GM18868 (cell line): ENCODE data around the gene LAMA2.
A peak's percentile ranks its signal among the peaks of the same experiment; 100 is the strongest.

Experiments
- ATAC-seq: cut with Tn5 transposase; IDR thresholded peaks from one replicate; pipeline ENCODE4 v1.9.1; 2021; ENCODE audit warnings: mild to moderate bottlenecking, moderate library complexity; ENCODE audit not compliant: unreplicated experiment

The LAMA2 gene

GRCh38 chr6:129344379-129344778 is 461.4 kb downstream of the LAMA2 start:
- no peak for ATAC-seq

DNA sequence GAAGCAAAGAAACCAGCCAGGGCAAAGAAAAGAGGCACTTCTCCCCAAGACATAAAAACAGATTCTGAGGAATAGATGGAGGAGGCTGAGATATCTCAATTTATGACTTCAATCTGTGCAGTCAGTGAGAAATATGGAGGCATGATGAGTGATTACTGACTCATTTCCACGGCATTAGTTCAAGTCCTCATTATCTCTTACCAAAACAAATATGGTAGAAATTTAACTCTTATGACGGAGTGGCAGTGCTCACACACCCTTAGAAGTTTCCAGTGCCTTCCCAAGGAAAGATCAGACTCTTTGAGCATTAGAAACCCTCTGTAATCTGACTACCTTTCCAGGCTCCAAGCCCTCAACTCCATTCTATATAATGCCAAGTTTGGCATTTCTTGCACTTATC is 463.0 kb downstream of the LAMA2 start:
- no peak for ATAC-seq

- no peak for ATAC-seq
Measured at GRCh38 chr6:129346964-129347363, 464.0 kb downstream of the LAMA2 start.

DNA sequence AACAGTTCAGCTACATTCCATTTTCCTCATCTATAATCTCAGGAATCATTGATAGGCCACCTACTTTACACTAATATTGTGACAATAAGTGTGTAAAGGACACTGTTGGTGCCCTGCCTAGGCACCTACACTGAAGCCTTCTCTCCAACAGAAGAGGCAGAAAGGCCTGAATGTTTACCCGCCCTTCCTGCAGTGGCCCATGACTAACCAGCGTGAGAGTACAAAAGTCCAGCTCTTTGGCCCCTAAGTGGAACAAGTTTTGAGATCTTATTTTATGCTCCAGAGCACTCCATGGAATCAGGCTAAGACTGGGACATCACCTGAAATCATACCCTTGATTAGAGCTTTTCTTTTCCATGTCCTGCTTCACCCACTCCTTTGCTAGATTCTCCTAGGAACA is 467.3 kb downstream of the LAMA2 start:
- ATAC-seq, result no peak

- ATAC-seq, result no peak
Measured at GRCh38 chr6:129351807-129352206, 468.9 kb downstream of the LAMA2 start.

DNA sequence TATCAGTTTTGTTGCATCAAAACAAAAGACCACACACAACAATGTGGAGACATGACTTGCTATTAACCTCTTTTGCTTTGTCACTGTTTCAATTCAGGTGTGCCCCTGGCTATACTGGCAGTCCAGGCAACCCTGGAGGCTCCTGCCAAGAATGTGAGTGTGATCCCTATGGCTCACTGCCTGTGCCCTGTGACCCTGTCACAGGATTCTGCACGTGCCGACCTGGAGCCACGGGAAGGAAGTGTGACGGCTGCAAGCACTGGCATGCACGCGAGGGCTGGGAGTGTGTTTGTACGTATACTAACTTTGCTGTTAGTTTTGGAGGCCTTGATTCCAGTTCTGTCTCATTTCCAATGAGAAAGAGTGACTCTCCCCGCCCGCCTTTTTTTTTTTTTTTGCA is 470.1 kb downstream of the LAMA2 start:
- ATAC-seq, result no peak

GRCh38 chr6:129356129-129356528 is 473.2 kb downstream of the LAMA2 start:
- ATAC-seq, result no peak

GRCh38 chr6:129359811-129360681 is 477.1 kb downstream of the LAMA2 start:
- ATAC-seq, result no peak

DNA sequence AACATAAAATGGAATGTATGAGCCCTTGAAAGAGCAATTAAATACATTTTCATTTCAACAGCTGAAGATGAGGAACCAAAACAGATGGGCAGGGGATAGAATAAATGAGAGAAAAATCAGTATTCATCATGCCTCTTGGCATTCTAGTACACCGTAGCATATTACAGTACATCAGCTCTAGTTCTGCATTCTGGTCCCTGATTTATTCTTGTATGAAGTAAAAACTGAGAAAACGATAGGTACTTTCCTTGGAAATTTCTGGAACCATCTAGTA is 477.7 kb downstream of the LAMA2 start:
- no peak for ATAC-seq

DNA sequence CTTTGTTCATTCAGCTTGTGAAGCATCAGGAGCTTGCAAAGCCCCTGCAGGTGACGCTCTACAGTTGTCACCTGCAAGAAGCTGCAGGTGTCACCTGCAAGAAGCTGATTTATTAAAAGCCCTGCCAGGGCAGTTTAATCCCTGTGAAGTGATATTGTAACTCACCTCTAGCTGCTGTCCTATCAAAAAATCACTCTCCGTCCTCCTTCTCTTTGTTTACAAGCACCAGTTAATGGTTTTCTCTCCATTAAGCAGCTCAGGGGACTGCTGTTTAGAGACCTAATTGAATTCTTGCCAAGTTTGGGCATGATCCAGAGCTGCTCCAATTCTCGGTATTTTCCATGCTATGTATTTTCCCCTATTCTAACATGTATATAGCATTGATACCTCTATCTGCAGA is 481.1 kb downstream of the LAMA2 start:
- no peak for ATAC-seq

- ATAC-seq, result no peak
Measured at GRCh38 chr6:129364767-129365166, 481.8 kb downstream of the LAMA2 start.

DNA sequence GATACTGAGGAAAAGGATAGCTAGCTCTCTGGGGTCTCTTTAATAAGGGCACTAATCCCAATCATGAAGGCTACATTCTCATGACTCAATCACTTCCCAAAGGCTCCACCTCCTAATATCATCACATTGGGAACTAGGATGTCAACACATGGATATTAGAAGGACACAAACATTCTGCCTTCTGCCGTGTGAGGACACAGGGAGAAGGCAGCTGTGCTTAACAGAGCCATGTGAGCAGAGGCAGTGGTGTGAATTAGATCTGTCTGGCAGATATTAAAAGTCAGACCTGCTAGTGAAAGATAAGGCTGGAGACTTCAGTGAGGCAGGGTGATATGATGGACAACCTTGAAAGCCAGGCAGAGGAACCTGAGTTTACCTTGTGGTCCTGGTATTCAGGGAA is 485.1 kb downstream of the LAMA2 start:
- ATAC-seq, result no peak

DNA sequence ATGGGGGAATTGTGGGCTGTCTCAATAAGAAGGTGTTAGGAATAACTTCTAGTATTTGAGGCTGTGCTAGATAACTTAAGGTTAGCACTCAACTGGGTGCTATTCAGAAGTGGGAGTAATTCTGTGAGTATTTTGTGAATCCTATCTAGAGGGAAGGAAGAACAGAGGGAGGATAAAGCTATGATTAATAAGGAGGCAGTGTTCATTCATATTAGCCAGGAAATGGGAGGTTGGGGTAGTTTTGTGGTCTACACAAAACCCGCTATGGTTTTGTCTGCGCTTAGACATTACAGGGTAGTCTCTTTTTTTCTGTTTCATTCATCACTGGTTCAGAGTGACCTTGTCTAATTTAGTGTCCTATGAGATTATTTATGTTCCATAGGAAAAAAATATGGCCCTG is 486.0 kb downstream of the LAMA2 start:
- no peak for ATAC-seq

- ATAC-seq, result no peak
Measured at GRCh38 chr6:129369737-129370136, 486.8 kb downstream of the LAMA2 start.

GRCh38 chr6:129370268-129370916 is 487.5 kb downstream of the LAMA2 start:
- peak; percentile 72 for ATAC-seq

DNA sequence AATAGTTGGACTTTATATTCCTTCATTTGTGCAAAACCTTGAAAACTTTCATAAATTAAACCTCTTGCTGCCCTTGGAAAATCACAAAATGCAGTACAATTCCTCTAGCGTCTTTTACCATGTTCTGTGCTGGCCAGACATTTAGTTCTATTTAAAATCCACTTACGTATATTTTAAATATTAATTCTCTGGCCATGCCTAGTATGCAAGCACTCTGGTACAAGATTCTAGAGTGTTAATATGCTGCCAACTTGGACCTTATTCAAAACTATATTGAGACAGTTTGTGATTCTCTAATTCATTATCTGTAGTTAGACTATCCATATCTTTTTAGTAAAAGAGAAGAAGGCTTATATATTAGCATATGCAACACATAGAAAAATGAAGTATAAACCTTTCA is 498.9 kb downstream of the LAMA2 start:
- ATAC-seq, result no peak

DNA sequence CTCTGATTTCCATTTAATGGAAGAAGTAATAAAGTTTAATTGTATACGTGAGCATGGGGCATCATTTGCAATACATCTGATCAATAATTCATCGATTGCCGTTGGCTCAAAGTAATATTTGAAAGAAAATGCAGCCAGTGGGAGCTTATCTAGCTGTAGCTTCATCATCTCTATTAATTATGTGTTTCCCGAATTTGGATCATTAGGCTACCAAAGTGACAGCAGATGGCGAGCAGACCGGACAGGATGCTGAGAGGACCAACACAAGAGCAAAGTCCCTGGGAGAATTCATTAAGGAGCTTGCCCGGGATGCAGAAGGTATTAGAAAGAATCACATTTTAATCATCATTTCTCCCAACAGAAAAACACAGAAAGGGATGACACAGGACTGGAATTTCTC is 500.0 kb downstream of the LAMA2 start:
- ATAC-seq, result no peak

- no peak for ATAC-seq
Measured at GRCh38 chr6:129385117-129385516, 502.2 kb downstream of the LAMA2 start.

- ATAC-seq, result no peak
Measured at GRCh38 chr6:129390900-129391299, 508.0 kb downstream of the LAMA2 start.

DNA sequence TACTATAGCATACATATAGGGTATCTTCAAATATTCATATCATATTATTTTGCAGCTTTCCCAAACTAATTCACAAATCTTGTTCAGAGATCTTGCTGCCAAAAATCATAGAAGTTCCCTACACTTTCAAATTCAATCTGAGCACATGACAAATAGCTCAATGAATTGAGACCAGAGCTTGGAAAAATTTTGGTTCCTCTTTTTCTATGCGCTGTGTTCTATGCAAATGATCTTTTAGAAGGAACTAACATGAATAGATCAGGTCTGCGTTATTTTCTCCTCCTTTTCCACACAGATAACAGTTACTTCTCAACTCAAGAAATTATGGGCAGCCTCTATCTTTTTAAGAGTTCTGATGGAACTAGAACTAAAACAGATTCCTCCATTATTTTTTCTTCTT is 510.7 kb downstream of the LAMA2 start:
- peak; percentile 75 for ATAC-seq

DNA sequence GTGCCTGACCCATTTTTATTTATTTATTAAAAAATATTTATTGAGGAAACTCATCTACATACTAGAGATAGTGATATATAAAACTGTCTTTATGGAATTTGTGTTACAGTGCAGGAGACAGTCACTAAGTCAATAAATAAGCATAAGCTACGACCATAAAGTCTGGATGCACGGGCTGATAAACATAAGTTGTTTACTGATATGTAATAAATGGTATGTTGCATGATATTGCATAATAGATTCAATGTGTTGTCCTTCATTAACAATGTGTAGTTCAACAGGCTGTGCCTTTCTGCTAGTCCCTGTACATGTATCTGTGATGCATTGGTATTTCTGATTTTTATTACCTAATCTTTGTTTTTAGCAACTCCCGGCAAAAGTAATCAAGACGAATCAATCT is 515.8 kb downstream of the LAMA2 start:
- ATAC-seq, result no peak

- no peak for ATAC-seq
Measured at GRCh38 chr6:129402244-129402643, 519.3 kb downstream of the LAMA2 start.

GRCh38 chr6:129411092-129411491 is 528.2 kb downstream of the LAMA2 start:
- ATAC-seq, result no peak
